Measurements from ENCODE around the gene SPNS3.

DNA sequence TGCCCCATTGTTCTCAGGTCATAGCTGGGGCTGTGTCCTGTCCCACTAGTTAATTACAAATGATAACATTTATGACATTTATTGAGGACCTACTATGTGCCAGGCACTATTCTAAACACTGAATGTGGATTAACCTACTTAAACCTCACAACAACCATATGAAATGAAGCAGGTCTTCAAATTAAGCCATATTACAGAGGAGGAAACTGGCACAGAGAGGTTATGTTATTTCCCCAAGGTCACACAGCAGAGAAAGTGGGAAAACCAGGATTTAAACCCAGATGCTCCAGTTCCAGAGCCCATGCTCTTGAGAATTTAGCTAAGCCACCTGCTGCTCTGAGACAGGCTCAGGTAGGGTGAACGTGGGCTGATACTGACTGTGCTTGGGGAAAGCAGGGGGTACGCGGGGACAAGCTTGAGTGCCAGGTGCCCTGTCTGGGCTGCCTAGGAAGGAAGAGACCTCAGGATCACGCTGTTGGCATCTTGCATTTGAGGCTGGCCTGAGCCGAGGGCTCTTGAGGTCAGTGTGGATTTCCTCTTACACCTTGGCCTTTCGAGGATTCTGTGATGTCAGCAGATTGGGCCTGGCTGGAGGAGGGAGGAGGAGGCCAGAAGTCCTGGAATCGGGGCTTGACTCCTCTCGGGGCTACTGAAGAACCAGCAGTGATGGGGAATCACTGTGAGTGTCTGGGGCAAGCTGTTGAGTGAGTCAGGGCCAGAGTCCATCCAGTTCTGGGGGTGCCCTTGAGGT, 73.8 kb downstream of the SPNS3 start:
- TF ChIP-seq YY1 (IDR thresholded peaks at IDR 0.05; ENCODE audit: extremely low read depth, insufficient replicate concordance, low read depth, low read length), result no peak
- TF ChIP-seq, protein P1, sequence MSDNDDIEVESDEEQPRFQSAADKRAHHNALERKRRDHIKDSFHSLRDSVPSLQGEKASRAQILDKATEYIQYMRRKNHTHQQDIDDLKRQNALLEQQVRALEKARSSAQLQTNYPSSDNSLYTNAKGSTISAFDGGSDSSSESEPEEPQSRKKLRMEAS (IDR thresholded peaks at IDR 0.05), result no peak

Data from HCT116 (cell line).